HG03025 (cell line): Measurements from ENCODE around the gene TRABD2B.

Experiments used
- ATAC-seq: cut with Tn5 transposase; IDR thresholded peaks from one replicate; pipeline ENCODE4 v1.9.1; 2021; ENCODE audit warnings: mild to moderate bottlenecking, moderate library complexity; ENCODE audit not compliant: unreplicated experiment, low FRiP score

The TRABD2B gene

DNA sequence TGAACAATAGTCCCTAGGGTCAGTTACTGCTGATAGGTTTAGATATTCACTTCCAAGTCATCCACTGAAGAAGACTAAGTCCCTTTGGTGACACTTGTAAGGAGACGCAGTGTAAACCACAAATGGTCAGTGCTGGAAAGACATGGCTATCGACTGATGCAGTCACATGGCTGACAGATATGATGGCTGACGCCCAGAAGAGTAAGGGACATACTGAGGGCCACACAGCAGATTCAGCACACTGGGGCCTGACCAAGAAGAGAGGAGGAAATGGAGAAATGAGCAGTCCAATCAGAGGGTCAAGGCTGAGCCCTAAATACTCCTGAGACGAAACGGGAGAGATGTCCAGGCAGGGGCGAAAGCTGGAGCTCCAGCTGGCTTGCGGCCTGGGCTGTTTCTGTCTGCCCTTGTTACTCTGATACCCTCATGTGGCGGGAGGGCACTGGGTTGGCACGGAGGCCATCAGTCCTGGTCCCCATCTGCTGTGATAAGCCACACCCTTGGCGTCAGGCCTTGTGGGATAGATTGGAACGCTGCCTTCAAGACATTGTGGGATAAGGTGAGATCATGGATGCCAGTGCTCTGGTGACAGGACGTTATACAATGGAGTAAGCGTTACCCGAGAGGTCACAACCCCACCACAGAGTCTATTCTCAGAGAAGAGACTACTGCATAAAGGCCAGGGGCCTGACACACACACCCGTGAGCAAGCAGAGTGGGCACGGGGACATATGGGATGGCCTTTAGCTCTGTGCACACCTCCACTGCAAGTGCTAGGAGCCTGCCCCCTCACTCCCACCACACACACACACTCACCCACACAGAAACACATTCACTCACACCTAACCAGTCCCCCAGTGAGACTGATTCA lies 158.4 kb downstream of the TRABD2B start:
- no peak for ATAC-seq

DNA sequence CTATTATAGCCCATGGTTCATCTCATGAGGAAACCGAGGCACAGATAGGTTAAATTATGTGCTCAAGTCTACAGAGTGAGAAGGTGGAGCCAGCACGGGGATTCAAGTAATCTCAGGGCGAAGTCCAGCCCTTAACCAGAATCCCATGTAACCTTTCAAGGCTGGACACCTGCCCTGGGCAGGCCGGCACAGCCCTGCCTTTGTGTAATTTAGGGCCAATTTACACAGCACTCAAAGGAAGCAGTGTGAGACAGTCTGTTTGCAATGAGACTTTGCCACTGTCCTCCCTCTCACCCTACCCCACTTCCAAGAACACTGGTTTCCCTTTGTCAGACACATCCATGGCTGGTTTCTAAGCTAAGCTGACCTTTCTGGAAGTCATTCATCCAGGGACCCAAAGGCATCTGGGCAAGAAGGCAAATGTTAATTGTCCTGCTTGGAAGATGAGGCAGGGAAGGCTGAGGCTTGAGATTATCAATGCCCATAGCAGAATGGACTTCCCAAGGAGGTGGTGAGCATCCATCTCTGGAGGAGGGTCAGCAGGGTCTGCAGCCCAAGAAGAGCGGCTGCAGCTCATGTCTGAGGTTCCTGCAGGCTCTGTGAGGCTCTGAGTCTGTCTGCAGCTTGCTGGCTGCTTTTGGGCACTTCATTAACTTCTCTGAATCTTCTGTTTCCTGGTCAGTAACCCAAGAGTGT lies 159.2 kb downstream of the TRABD2B start:
- no peak for ATAC-seq

DNA sequence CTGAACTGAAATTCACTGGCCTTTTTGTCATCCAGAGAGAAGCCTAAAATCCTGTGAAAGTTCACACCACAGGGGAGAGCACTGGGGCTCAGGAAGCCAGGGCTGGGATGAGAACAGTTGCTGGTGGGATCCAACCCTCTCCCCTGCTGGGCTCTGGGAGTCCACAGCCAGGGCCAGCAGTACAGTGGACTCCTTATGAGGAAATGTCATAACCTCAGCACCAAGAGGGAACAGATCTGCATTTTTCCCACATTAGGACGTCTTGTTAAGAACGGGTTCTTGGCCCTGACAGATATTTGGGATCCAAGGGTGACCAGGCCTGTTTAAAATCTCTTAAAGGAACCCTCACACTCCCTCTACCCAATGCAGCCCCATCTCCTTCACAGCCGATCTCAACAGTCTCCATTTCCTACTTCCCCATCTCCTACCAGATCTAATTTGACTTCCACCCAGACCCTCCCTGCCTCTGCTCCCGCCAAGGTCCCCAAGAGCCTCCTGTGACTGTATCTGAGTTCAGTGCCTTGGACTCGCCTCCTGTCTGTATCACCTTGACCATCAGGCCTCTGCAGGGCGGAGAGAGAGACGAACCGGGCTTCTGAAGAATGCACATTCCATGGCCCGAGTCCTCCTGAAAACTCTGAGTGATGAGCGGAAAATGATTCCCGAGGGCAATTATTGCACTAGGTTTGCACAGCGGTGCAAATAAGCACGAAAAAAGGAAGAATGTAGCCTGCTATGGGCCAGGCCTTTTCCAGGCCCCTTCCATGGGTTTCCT lies 159.9 kb downstream of the TRABD2B start:
- no peak for ATAC-seq

DNA sequence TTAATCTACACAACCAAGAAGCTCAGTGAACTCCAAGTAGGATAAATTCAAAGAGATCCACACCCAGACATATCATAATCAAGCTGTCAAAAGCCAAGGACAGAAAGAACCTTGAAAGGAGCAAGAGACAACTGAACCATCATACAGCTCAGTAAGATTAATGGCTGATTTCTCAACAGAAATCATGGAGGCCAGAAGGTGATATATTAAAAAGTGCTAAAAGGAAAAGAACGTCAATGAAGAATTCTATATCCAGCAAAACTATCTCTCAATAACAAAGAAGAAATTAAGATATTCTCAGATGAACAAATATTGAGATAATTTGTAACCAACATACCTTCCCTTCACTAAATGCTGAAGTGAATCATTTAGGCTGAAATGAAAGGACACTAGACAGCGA lies 161.8 kb downstream of the TRABD2B start:
- ATAC-seq, result no peak

DNA sequence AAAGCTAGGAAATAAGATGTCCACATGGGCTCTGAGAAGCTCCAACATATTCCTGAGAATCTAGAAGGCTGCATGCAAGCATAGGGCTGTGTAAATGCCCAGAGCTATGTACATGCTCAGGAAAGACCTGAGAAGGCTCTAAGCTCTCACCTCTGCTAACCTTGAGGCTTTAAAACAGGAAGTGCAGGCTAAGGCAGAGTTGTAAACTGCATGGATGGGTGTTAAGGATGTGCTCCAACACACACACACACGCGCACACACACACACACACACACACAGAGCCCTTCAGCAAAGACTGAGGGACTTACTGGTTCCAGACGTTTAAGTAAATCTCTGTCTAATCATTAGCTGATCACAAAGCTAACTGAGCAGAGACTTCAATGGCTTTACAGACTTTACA lies 162.9 kb downstream of the TRABD2B start:
- ATAC-seq, result no peak

DNA sequence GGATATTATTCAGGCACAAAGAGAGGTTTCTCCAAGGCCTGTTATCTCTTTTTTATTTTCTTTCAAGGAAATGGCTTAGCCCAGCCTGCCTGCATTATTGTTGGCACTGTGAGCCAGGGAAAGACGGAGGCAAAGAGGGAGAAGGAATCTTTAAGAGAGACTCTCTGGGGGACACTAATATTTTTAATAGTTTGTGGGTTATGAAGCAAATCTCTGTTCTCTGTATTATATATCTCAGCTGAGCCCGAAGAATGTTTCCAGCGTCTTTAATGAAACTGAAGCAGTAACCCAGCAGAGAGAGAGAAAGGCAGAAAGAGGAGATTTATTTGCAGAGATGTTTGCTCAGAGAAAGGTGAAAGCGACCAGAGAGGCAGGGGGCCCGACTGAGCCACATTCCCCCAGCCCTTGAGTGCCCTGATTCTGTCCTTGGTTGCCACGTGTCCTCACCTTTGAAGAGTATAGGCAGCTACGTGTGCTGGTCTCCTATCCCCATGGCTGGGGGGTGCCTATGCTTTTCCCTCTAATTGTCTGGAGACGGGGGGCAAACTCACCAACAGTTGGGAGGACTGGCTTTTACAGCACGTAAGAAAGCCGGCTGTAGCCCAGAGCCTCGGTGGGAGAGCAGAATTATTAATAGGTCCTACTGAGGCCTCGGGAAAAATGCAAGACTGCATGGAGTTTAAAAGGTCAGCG lies 166.4 kb downstream of the TRABD2B start:
- ATAC-seq, result no peak

DNA sequence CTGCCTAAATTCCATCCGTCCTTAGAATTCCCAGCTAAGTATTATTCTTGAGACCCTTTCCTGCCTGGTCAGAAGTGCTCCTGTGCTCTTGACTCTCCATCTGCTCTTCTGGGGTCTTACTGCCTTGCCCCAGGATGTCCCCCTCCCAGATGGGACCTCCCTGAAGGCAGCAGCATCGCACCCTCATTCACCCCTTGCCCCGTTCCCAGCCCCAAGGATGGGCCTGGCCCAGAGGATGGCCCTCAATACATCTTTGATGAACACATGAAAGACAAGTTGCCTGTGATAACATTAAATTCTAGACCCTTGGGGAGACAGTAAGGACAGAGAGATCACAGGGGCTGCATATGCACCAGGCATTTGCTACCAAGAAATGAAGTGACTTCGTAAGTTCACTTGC lies 167.2 kb downstream of the TRABD2B start:
- no peak for ATAC-seq

DNA sequence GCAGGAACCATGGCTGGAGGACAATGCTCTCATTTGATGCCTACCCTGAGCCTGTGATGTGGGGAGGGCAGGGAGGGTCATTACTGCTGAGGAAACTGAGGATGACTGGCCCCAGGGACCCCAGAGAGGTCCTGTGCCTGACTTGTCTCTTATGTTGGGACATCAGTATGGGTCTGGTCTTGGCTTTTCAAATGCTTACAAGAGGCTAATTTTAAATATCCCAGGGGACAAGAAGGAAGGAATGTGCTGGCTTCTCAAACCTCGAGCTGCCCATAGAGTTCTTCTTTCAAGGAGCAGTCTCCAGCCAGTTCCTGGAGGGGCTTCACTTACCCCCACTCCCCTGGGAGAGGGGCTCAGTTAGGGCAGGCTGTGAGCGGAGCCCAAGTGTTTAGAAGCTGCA lies 168.2 kb downstream of the TRABD2B start:
- ATAC-seq, result no peak

DNA sequence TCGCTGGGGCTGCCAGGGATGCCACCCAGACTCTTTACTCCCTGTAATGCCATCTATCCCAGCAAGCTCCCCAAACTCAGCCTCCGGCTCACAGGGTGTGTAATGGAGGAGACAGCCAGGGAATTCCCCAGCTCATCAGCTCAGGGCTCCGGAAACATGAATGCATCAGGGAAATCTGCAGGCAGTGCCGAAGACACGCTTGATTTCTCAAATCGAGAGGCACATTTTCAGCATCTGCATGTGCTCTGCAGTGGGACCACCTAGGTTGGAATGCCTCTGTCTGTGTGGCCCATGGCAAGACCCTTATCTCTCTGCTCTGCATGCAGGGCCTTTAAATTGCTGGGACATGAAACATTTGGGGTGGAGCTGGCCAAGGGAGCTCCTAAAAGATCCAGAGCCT lies 170.1 kb downstream of the TRABD2B start:
- no peak for ATAC-seq

DNA sequence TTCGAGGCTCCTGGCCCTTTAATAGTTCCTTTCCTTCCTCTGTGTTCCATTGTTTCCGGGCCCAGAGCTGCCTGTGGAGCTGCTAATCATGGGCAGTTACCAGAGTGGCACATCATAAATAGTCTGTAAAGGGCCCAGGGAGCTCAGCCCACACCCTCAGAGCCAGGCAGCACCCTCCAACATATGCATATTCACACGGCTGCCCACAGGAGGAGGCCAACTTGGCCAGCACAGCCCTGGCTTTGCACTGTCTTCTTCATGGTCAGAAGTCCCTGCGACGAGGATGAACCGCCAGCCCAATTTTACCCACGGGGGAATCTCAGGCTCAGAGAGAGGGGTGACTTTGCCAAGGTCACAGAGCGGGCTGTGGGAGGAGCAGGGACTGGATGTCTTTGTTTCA lies 172.5 kb downstream of the TRABD2B start:
- no peak for ATAC-seq

DNA sequence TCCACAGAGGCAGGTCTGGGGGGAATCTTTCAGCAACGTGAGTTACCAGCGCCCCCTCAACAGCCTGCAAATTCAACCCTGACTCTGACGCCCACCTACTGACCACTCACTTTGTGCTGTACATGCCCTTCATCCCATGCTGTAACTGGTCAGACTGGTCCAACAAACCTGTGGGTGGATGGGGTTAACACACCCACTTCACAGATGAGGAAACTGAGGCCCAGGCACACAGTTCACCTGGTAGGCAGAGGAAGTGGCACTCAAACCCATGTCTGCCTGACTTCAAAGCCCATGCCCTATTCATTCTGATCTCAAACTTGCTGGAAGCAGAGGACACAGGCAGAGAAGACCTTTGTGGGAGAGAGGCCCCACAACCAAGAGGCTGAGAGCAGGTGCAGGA lies 172.9 kb downstream of the TRABD2B start:
- no peak for ATAC-seq

DNA sequence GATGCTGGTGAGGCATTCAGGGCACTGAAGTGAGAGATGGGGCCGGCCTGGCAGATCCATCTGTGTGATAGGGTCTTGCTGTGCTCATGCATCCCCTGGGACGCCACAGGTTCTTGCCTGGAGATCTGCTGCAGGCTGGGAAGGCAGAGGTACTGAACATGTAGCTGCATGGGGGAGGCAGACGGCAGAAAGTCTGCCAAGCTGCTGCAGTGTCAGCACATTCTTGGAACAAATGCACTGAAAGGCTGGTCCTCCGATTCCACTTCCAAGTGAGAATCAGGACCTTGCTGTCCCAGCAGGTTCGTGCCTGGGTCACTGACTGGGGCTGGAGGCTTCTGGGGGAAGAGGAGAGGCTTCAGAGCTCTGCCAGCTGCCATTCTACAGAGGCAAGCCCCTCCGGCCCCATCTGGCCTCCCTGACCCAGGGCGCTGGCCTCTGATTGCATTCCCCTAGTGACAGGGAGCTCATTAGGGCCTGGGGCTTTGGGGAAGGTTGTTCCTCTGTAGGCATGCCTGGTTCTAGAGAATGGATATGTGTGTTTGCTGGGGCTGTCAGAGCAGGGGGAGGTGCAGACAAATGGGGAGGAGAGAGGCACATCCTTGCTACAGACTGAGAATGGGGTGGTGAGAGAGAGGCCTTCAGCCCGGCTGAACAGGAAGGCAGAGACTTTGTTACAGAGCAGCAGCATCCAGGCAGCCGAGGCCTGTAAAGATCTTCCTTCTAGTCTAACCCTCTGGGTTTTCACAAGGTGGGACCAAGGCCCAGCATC lies 174.0 kb downstream of the TRABD2B start:
- ATAC-seq, result no peak

DNA sequence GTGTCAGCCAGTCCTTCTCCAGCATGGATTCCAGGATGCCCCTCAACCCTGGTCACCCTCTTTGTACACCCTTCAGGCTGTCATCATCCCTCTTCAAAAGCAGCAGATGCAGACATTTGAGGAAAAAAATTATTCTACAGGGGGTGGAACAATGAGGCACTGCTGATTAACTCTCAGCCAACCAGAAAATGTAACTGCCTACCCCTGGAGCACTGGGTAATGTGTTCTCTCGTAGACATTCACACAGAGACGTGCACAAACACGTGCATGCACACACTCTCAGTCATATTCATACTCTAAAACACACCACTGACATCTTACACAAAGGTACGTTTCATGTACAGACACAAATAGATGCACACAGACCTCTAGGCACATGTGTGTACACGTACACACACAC lies 175.4 kb downstream of the TRABD2B start:
- no peak for ATAC-seq

DNA sequence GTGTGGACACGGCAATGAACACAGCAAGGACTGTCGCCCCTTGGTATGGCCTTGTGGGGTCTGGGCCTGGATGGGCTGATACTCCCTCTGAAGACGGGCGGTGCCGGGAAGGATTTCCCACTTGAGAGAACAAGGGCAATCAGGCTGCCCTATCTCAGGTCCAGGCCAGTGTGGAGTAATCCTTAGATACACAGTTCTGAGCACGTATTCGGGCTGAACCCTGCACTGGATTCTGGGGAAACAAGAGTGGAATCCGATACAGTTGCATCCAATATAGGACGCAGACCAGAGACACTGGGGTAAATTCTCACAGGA lies 177.7 kb downstream of the TRABD2B start:
- ATAC-seq, result no peak

DNA sequence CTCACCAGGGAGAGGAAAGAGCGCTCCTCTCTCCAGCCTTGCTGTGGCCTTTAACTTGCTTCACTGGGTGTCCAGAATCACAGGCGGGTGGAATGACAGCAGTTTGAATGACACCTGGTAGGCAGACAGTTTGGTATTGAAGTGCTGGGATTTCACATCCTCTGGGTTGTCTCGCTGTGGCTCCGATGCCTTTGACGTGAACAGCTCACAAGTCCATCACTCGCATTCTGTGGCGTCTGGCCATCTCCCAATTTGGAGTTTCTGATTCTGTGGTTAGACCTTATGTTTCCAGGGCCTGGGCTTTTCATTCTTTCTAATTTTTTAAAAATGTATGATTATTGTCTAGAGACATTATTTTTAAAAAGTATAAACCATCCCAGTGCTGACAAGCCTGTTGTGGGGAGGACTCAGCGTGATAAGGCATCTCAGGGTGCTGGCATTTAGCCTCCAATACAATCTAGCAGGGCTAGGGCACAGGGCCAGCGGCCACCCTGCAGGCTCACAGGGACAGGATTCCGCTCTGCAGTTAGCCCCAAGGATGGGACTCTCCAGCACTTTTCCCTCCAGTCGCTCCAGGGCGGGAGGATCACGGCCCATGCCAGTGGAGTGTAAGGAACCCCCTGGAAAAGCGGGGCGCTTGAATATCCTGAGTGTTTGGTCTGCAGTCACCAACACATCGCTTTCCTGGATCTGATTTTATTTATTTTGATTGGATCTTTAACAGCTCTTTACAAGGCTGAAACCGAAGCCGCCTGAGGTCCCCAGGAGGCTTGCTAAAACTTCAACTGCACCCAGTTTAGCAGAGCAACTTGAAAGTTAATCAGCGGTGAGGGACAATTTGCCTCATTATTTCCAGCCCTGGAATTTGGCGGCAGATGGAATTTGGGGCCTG lies 178.3 kb downstream of the TRABD2B start:
- no peak for ATAC-seq

DNA sequence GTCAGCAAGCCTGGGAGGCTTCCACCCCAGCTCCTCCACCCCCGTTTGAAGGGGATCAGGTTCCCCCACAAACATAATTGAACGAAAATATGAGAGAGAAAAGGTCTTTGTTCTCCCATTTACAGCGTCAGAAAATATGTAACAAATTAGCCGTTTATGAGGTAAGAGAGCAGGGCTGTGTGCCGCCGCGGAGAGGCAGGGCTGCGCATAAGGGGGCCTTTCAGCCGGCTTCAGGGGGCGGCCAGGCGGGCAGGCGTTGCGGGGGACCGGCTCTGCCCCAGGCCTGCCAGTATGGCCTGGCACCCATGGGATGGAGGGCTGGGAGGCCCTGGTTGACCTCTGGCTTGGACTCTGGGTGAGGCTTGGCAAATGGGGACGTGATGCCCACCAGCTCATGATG lies 179.3 kb downstream of the TRABD2B start:
- ATAC-seq, result no peak

DNA sequence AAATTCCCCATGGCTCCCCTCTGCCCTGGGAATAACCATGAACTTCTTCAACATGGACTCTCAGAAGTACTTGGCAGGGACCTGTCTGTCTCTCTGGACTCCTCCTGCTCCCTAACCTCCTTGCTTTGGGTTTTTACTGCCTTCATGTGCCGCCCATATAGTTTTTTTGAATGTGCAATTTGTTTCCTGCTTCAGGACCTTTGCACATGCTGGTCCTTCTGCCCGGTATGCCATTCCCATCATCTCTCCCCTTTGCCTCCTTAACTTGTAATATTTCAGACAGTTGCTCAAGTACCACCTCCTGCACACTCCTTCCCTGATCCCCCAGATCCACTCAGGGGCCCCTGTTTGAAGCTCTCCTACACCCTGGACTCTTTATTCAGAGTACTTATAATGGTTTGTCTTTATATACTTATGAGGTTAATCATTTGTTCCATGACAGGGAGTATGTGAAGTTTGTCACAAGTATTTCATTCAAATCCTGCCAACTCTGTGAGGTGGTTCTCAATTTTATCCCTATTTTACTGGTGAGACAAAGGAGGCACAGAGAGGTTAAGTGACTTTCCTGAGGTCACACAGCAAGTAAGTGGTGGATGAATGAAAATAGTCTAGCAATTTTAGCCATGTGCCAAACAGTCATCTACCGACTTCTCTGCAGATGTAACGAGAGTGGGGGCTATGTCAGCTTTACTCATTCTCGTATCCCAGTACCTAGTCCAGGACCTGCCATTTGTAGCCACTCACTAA lies 180.7 kb downstream of the TRABD2B start:
- no peak for ATAC-seq

DNA sequence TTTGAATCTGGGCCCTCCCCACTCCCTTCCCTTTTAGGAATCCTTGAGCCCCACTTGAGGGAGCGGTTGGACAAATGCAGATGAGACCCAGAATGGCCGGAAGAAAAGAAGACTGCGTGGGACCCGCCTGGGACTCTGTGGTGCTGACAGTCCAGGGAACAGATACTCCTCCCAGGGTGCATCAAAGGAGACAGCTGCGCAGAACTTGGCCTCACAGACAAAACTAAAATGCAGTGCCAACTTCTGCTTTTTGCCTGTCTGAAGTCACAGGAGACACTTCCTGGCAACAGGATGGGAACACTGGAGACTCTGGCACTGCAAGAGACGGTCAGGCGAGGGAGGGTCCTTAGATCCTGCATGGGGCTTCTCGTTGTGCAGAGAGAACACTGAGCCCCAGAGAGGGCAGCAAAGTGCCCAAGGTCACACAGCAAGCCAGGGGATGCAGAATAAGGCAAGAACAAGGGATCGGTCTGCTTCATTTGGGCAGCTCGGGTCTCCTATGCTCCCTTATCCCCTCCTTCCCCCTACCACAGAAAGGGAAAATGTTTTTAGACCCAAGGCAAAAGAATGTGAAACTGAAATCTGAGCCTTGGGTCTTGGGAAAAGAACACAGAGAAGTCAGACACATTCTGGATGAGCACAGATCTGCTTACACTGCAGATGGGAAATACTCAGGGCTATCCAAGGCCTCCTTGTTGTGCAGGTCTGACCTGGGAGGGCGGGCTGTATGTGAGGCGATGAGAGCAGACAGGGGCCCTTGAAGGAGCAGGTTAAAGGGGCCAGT lies 182.4 kb downstream of the TRABD2B start:
- ATAC-seq, result no peak
